HCT116 (cell line): ENCODE results near the gene AKR7A2. TPM values are rescaled to one million over a fixed set of nuclear protein-coding genes. Genes with fewer than 3 reads are reported as not detected.

ENCODE experiments used
- ATAC-seq: fragments of 200-7000 bp; cut with Tn5 transposase; 2 replicates; pipeline ENCODE4 v1.9.1; 2020; ENCODE audit warnings: mild to moderate bottlenecking, moderate library complexity
- BruUV-seq: library from RNA; stranded (reverse); fragments of 400-500 nt; replicated peaks from 2 replicates; lab custom pipeline; 2021; lab: Mats Ljungman, UMichigan
- CTCF ChIA-PET: fragments of 300-600 bp; sonication (Branson Sonifier 250); formaldehyde crosslinking; loops from one replicate; lab custom pipeline; 2021; ENCODE audit warnings: antibody characterized with exemption; lab: Charles Lee
- POLR2A ChIA-PET: fragments of 300-600, 350-600 bp; sonication (Branson Sonifier 250); formaldehyde crosslinking; loops from one replicate; lab custom pipeline; 2021; ENCODE audit warnings: antibody characterized with exemption; lab: Charles Lee
- RAD21 ChIA-PET, 2 experiments: fragments of 300-600 bp; sonication (Branson Sonifier 250); formaldehyde crosslinking; loops; one replicate each; lab custom pipeline; 2023; ENCODE audit warnings: low total read pairs in 2 of 2; ENCODE audit not compliant: uncharacterized antibody in 2 of 2, unreplicated experiment in 2 of 2, low non-redundant PET in 1 of 2; lab: Charles Lee
- DNase-seq: peaks from one replicate; pipeline ENCODE4 v3.0.0-alpha.2; 2010; ENCODE audit warnings: low read depth, low spot score
- H2AFZ ChIP-seq: fragments of 200-600 bp; shearing (Covaris generic), sonication (generic); 2 replicates; pipeline ENCODE4 v1.6.1; 2017; ENCODE audit warnings: low read depth, mixed run types, mixed read lengths, antibody characterized with exemption, low read length; ENCODE audit not compliant: poor library complexity, severe bottlenecking
- H3K27ac ChIP-seq: 2 replicates; pipeline ENCODE4 v1.5.1; 2012; ENCODE audit warnings: low read depth, low read length
- H3K27me3 ChIP-seq: fragments of 200-600 bp; sonication (generic); 2 replicates; pipeline ENCODE4 v1.6.1; 2016; ENCODE audit warnings: mixed run types, low read length, mixed read lengths; ENCODE audit not compliant: insufficient read depth
- H3K36me3 ChIP-seq, 2 experiments: fragments of 200-500 bp in 1 of 2; fragments of 200-600 bp in 1 of 2; sonication (Bioruptor generic) in 1 of 2; sonication (generic) in 1 of 2; 2 replicates each; pipeline versions ENCODE4 v1.5.1 to v1.6.1; 2014 to 2016; ENCODE audit warnings: low read length in 2 of 2, inconsistent platforms in 1 of 2, mixed read lengths in 1 of 2, mixed run types in 1 of 2; ENCODE audit not compliant: insufficient read depth in 2 of 2, control insufficient read depth in 1 of 2
- H3K4me1 ChIP-seq, 2 experiments: fragments of 200-600 bp in 1 of 2; sonication (generic) in 1 of 2; 2 replicates each; pipeline versions ENCODE4 v1.5.1 to v1.6.1; 2012 to 2017; ENCODE audit warnings: low read length in 2 of 2, inconsistent platforms in 1 of 2, mild to moderate bottlenecking in 1 of 2, mixed read lengths in 1 of 2, mixed run types in 1 of 2, moderate library complexity in 1 of 2; ENCODE audit not compliant: insufficient read depth in 2 of 2, control insufficient read depth in 1 of 2
- H3K4me2 ChIP-seq: fragments of 200-600 bp; sonication (generic); 2 replicates; pipeline ENCODE4 v1.6.1; 2017; ENCODE audit warnings: mixed run types, low read length, mixed read lengths
- H3K4me3 ChIP-seq, 2 experiments: fragments of 200-600 bp in 1 of 2; sonication (generic) in 1 of 2; replicated peaks in 1 of 2; 2 replicates each; pipeline ENCODE4 v1.5.1; 2011 to 2016; ENCODE audit warnings: low read length in 2 of 2, control low read depth in 1 of 2, low read depth in 1 of 2, mild to moderate bottlenecking in 1 of 2, mixed read lengths in 1 of 2, mixed run types in 1 of 2
- H3K79me2 ChIP-seq: fragments of 200-600 bp; sonication (generic); 2 replicates; pipeline ENCODE4 v1.6.1; 2017; ENCODE audit warnings: mild to moderate bottlenecking, mixed run types, low read length, moderate library complexity, mixed read lengths; ENCODE audit not compliant: insufficient read depth
- H3K9ac ChIP-seq: fragments of 200-600 bp; sonication (generic); 2 replicates; pipeline ENCODE4 v1.6.1; 2016; ENCODE audit warnings: low read length, mixed read lengths
- H3K9me2 ChIP-seq: fragments of 200-600 bp; sonication (generic), shearing (Covaris generic); 2 replicates; pipeline ENCODE4 v1.6.1; 2017; ENCODE audit warnings: mixed run types, mild to moderate bottlenecking, moderate library complexity; ENCODE audit not compliant: insufficient read depth
- H3K9me3 ChIP-seq, 2 experiments: fragments of 200-500 bp in 1 of 2; fragments of 200-600 bp in 1 of 2; sonication (Bioruptor generic) in 1 of 2; sonication (generic) in 1 of 2; 2 replicates each; pipeline ENCODE4 v1.6.1; 2014 to 2017; ENCODE audit warnings: low read length in 2 of 2, mixed read lengths in 2 of 2, inconsistent platforms in 1 of 2, low read depth in 1 of 2, mild to moderate bottlenecking in 1 of 2, mixed run types in 1 of 2, moderate library complexity in 1 of 2; ENCODE audit not compliant: control insufficient read depth in 1 of 2, insufficient read depth in 1 of 2
- H4K20me1 ChIP-seq: fragments of 200-600 bp; sonication (generic), shearing (Covaris generic); 2 replicates; pipeline ENCODE4 v1.6.1; 2017; ENCODE audit warnings: mixed run types, mild to moderate bottlenecking, moderate library complexity; ENCODE audit not compliant: insufficient read depth
- CBX3 ChIP-seq: IDR thresholded peaks from 2 replicates; pipeline ENCODE4 v1.6.1; 2012; ENCODE audit warnings: low read depth
- CEBPB ChIP-seq: IDR thresholded peaks from 2 replicates; pipeline ENCODE4 v1.6.1; 2012; ENCODE audit warnings: low read depth
- CTCF ChIP-seq, 3 experiments: fragments of 200-600 bp in 1 of 3; sonication (generic) in 1 of 3; IDR thresholded peaks in 2 of 3; conservative IDR thresholded peaks in 1 of 3; 2 replicates each; pipeline ENCODE4 v1.5.1; 2012 to 2017; ENCODE audit warnings: low read depth in 2 of 3, low read length in 2 of 3, antibody characterized with exemption in 1 of 3, borderline replicate concordance in 1 of 3, control low read depth in 1 of 3, mild to moderate bottlenecking in 1 of 3, mixed read lengths in 1 of 3, mixed run types in 1 of 3, moderate library complexity in 1 of 3; ENCODE audit not compliant: insufficient read depth in 1 of 3
- EZH2 ChIP-seq: fragments of 200-600 bp; sonication (generic); IDR thresholded peaks from 2 replicates; pipeline ENCODE4 v1.6.1; 2017; ENCODE audit warnings: antibody characterized with exemption, mixed run types
- EZH2phosphoT487 ChIP-seq: fragments of 200-600 bp; IDR thresholded peaks from 2 replicates; pipeline ENCODE4 v1.6.1; 2018; ENCODE audit warnings: antibody characterized with exemption, borderline replicate concordance
- FOSL1 ChIP-seq: IDR thresholded peaks from 2 replicates; pipeline ENCODE4 v1.6.1; 2012; ENCODE audit warnings: low read depth
- JUND ChIP-seq: IDR thresholded peaks from 2 replicates; pipeline ENCODE4 v1.6.1; 2012
- POLR2AphosphoS5 ChIP-seq: IDR thresholded peaks from 2 replicates; pipeline ENCODE4 v1.6.1; 2011; ENCODE audit warnings: mild to moderate bottlenecking, low read depth, low read length, moderate library complexity
- RAD21 ChIP-seq: IDR thresholded peaks from 2 replicates; pipeline ENCODE4 v1.6.1; 2012; ENCODE audit warnings: low read depth, mild to moderate bottlenecking
- REST ChIP-seq: IDR thresholded peaks from 2 replicates; pipeline ENCODE4 v1.6.1; 2012; ENCODE audit warnings: low read depth
- SP1 ChIP-seq: IDR thresholded peaks from 2 replicates; pipeline ENCODE4 v1.6.1; 2012; ENCODE audit warnings: low read depth
- YY1 ChIP-seq: IDR thresholded peaks from 2 replicates; pipeline ENCODE4 v1.6.1; 2011; ENCODE audit warnings: low read length, low read depth, moderate library complexity, mild to moderate bottlenecking; ENCODE audit not compliant: insufficient replicate concordance; ENCODE audit errors: extremely low read depth
- ZBTB33 ChIP-seq: IDR thresholded peaks from 2 replicates; pipeline ENCODE4 v1.6.1; 2011; ENCODE audit warnings: mild to moderate bottlenecking, low read length, moderate library complexity; ENCODE audit not compliant: insufficient replicate concordance; ENCODE audit errors: extremely low read depth
- ZFX ChIP-seq: fragments of 450-650 bp; IDR thresholded peaks from 2 replicates; pipeline ENCODE4 v1.6.1; 2017
- ZNF274 ChIP-seq: fragments of 200-500 bp; sonication (Bioruptor generic); IDR thresholded peaks from 2 replicates; pipeline ENCODE4 v1.6.1; 2014; ENCODE audit warnings: mild to moderate bottlenecking, low read depth, low read length, inconsistent platforms
- intact Hi-C: fragments of 100-400 bp; cut with micrococcal nuclease; formaldehyde crosslinking; loops from 2 replicates; pipeline ENCODE4 v1.10.0; 2022
- total RNA-seq: library from RNA; stranded (reverse); gene quantifications from one replicate; pipeline ENCODE4 v1.2.1, GENCODE V29; 2021; ENCODE audit not compliant: unreplicated experiment

AKR7A2 gene
- total RNA-seq, 1 experiment from 2014 or later, result 90.8 TPM

- intact Hi-C loops, result no loop called here
- no peak overlapping the region for H3K9ac ChIP-seq
- no peaks in the 10 kb centered on the region for H3K27me3 ChIP-seq
- H3K9me2 ChIP-seq, result no peaks in the 10 kb centered on the region
- CTCF ChIA-PET, result no interaction called here
- no peak overlapping the region for H2AFZ ChIP-seq
- ATAC-seq (no peak), DNase-seq (no peak)
- RAD21 ChIA-PET, result no interaction called here
- no peaks in the 10 kb centered on the region for H4K20me1 ChIP-seq
- POLR2A ChIA-PET, result no interaction called here
- H3K36me3 ChIP-seq, result no peaks in the 10 kb centered on the region
- BruUV-seq, result no TSS peak
- peak overlapping the region; percentile 100 for H3K4me2 ChIP-seq
- H3K4me1 ChIP-seq, result peaks cover 18 to 47% of the 10 kb centered on the region in 2 experiments; a peak in 3 of 4 replicates
- no peak overlapping the region for H3K27ac ChIP-seq
- peaks cover 27% of the 10 kb centered on the region for H3K79me2 ChIP-seq
- no peak for TF ChIP-seq EZH2
- no peak for TF ChIP-seq FOSL1
- no peak for TF ChIP-seq ZBTB33
- TF ChIP-seq YY1, result no peak
- TF ChIP-seq REST, result no peak
- no peak for TF ChIP-seq CBX3
- no peak for TF ChIP-seq ZNF274
- no peak for TF ChIP-seq EZH2phosphoT487
- TF ChIP-seq POLR2AphosphoS5, result no peak
- TF ChIP-seq JUND, result no peak
- no peak for TF ChIP-seq SP1
- no peak for TF ChIP-seq ZFX
- no peak for TF ChIP-seq CEBPB
- TF ChIP-seq RAD21, result no peak
- no peak for TF ChIP-seq CTCF (IDR thresholded peaks at IDR 0.05 in 2 of 3, conservative IDR thresholded peaks at IDR 0.05 in 1 of 3; ENCODE audit: borderline replicate concordance in 1 of 3, insufficient read depth in 1 of 3, low read depth in 2 of 3, low read length in 2 of 3)
- H3K9me3 ChIP-seq, result no peaks in the 10 kb centered on the region
- H3K4me3 ChIP-seq, result no peak overlapping the region
Observed at GRCh38 chr1:19313961-19314882, 2.3 kb upstream of the AKR7A2 start.
